ENCODE results near the gene RGL1.

RGL1 gene

GRCh38 chr1:183961132-183961531 lies 156.2 kb downstream of the RGL1 start:
- no peaks in the 10 kb centered on the region for H3K9me3 Mint-ChIP-seq
- H3K36me3 Mint-ChIP-seq (ENCODE audit: low read depth), result peaks cover 14% of the 10 kb centered on the region
- no peaks in the 10 kb centered on the region for H3K27me3 Mint-ChIP-seq (ENCODE audit: low read depth)
- no peak overlapping the region for H3K4me3 Mint-ChIP-seq
- no peak for TF ChIP-seq CTCF (IDR thresholded peaks at IDR 0.05; ENCODE audit: unreplicated experiment in 3 of 3)
- H3K27ac Mint-ChIP-seq, result no peak overlapping the region
- H3K4me1 Mint-ChIP-seq, result no peaks in the 10 kb centered on the region

GRCh38 chr1:183962903-183963302 lies 158.0 kb downstream of the RGL1 start:
- Mint-ChIP-seq H3K27me3 (ENCODE audit: low read depth) (no peaks in the 10 kb centered on the region), H3K4me1 (no peaks in the 10 kb centered on the region), H3K27ac (no peak overlapping the region), H3K9me3 (no peaks in the 10 kb centered on the region), H3K36me3 (ENCODE audit: low read depth) (peaks cover 20% of the 10 kb centered on the region), H3K4me3 (no peak overlapping the region)
- no peak for TF ChIP-seq CTCF (IDR thresholded peaks at IDR 0.05; ENCODE audit: unreplicated experiment in 3 of 3)

GRCh38 chr1:183965726-183966125 lies 160.8 kb downstream of the RGL1 start:
- Mint-ChIP-seq H3K36me3 (ENCODE audit: low read depth) (peaks cover 25% of the 10 kb centered on the region), H3K4me1 (no peaks in the 10 kb centered on the region), H3K9me3 (no peaks in the 10 kb centered on the region), H3K27me3 (ENCODE audit: low read depth) (no peaks in the 10 kb centered on the region), H3K27ac (no peak overlapping the region), H3K4me3 (no peak overlapping the region)
- no peak for TF ChIP-seq CTCF (IDR thresholded peaks at IDR 0.05; ENCODE audit: unreplicated experiment in 3 of 3)

- Mint-ChIP-seq H3K9me3 (no peaks in the 10 kb centered on the region), H3K27me3 (ENCODE audit: low read depth) (no peaks in the 10 kb centered on the region), H3K27ac (no peak overlapping the region), H3K4me1 (no peaks in the 10 kb centered on the region), H3K4me3 (no peak overlapping the region), H3K36me3 (ENCODE audit: low read depth) (peaks cover 25% of the 10 kb centered on the region)
- TF ChIP-seq CTCF (IDR thresholded peaks at IDR 0.05; ENCODE audit: unreplicated experiment in 3 of 3), result no peak
Measured at GRCh38 chr1:183966487-183966886, 161.6 kb downstream of the RGL1 start.

GRCh38 chr1:183967914-183968313 lies 163.0 kb downstream of the RGL1 start:
- H3K4me3 Mint-ChIP-seq, result no peak overlapping the region
- H3K27ac Mint-ChIP-seq, result no peak overlapping the region
- no peak for TF ChIP-seq CTCF (IDR thresholded peaks at IDR 0.05; ENCODE audit: unreplicated experiment in 3 of 3)
- no peaks in the 10 kb centered on the region for H3K9me3 Mint-ChIP-seq
- H3K36me3 Mint-ChIP-seq (ENCODE audit: low read depth), result peaks cover 20% of the 10 kb centered on the region
- no peaks in the 10 kb centered on the region for H3K27me3 Mint-ChIP-seq (ENCODE audit: low read depth)
- H3K4me1 Mint-ChIP-seq, result no peaks in the 10 kb centered on the region

- Mint-ChIP-seq H3K27ac (no peak overlapping the region), H3K36me3 (ENCODE audit: low read depth) (peaks cover 19% of the 10 kb centered on the region), H3K27me3 (ENCODE audit: low read depth) (no peaks in the 10 kb centered on the region), H3K4me3 (no peak overlapping the region), H3K4me1 (no peaks in the 10 kb centered on the region), H3K9me3 (no peaks in the 10 kb centered on the region)
- TF ChIP-seq CTCF (IDR thresholded peaks at IDR 0.05; ENCODE audit: unreplicated experiment in 3 of 3), result no peak
Measured at GRCh38 chr1:183968386-183968785, 163.5 kb downstream of the RGL1 start.
